GM21528 (cell line): Measurements from ENCODE around the gene SLCO2A1.

ENCODE experiments used
- ATAC-seq: cut with Tn5 transposase; IDR thresholded peaks from one replicate; pipeline ENCODE4 v1.9.1; 2021; ENCODE audit warnings: mild to moderate bottlenecking, moderate library complexity; ENCODE audit not compliant: unreplicated experiment, low FRiP score

Gene SLCO2A1

DNA sequence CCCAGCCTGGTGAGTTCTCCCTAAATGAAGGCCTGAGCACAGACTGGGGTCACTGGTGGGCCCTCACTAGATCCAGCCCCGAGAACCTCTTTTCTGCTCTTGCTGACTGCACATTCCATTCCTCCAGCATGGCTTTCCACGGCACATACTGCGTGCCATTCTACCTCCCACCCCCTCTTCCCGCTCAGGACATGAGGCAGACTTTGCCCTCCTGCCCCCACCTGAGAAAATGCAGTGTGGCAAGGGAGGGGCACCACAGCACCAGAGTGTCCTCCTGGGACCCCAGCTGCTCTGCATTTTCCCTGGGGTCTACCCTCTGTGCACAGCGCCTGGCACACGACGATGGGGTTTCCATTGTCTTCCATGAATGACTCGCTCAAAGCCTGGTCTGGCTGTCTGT is 6.1 kb upstream of the SLCO2A1 start:
- ATAC-seq, result no peak

DNA sequence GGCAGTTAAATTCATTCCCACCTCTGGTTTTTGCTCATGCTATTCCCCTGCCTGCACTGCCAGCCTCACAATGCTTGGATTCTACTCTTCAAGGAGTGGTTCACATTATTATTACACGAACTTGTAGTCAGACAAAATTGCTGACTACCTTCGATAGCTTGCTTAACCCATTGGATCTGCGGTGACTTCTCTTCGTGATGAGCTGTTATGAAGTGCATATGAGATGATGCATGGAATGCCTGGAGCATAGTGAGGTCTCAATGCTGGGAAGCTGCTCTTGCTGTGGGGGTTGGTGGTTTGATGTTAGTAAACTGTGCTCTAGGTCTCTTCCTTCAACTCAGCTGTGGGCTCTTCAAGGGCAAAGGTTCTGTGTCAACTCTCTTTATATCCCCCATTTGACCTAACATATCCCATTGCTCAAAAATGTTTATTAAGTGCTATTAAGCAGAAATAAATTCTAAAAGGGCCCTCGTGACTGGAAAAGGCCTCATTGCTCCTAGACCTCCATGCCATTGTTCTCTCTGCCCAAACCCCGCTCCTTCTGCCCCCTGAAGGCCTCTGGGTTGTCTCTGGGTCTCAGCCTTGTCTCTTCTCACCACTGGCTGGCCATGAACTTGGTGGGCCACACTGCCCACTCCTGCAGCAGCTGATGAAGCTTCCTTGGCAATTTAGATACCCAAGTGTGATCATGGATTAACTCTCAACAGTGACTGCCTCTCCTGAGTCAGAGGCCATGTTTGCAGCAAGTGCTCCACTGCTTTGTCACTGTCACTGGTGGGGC is 4.5 kb upstream of the SLCO2A1 start:
- ATAC-seq, result no peak

DNA sequence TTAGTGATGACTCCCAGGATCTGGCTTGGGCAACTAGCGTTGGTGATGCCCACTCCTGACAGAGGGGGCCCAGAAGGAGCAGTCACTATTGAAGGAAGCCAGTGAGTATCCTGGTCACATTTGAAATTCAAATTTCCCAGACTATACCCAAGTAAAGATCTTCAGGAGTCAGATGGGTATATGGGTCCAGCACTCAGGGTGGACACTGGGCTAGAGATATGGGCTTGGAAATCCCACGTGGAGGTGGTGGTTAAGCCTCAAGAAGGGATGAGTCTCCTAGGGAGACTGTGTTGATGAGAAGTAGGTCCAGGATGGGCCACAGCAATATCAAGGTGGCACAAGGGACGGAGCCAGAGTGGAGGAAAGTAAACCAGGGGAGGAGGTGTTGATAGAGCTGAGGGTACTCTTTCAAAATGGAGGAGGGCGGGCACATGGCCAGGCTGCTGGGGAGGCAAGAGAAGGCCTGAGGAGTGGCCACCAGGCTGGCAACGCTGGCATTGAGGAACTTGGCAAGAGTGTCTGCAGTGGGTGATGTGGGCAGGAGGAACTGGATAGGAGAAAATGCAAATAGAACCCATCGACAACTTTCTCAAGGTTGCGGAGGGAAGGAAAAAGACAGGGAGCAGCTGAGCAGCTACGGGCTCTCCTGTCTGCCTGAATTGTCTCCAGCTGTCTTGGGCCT is 3.7 kb upstream of the SLCO2A1 start:
- no peak for ATAC-seq

DNA sequence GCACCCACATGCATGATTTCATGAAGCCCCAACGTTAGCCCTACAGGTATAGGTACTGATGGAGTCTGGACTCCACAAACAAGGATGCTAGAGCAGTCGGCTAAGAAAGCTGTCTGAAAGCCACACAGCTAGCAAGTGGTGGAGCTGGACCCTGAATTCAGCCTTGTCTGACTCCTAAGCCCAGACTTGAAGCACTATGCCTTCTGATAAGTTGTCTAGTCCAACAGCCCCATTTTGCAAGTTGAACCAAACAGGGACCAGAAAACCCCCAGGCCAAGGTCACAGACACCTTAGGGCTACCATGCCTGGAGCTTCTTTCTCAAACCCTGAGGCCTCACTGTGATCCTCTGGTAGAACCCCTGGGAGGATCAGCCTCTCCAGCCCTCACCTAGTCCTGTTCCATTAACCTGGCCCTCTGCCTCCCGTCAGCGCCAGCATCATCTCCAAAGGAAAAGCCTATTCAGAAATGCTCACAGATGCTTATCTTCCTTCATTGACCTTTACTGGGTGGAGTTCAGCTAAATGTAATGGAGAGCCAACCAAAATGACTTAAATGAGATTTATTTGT is 1.7 kb upstream of the SLCO2A1 start:
- ATAC-seq, result no peak

DNA sequence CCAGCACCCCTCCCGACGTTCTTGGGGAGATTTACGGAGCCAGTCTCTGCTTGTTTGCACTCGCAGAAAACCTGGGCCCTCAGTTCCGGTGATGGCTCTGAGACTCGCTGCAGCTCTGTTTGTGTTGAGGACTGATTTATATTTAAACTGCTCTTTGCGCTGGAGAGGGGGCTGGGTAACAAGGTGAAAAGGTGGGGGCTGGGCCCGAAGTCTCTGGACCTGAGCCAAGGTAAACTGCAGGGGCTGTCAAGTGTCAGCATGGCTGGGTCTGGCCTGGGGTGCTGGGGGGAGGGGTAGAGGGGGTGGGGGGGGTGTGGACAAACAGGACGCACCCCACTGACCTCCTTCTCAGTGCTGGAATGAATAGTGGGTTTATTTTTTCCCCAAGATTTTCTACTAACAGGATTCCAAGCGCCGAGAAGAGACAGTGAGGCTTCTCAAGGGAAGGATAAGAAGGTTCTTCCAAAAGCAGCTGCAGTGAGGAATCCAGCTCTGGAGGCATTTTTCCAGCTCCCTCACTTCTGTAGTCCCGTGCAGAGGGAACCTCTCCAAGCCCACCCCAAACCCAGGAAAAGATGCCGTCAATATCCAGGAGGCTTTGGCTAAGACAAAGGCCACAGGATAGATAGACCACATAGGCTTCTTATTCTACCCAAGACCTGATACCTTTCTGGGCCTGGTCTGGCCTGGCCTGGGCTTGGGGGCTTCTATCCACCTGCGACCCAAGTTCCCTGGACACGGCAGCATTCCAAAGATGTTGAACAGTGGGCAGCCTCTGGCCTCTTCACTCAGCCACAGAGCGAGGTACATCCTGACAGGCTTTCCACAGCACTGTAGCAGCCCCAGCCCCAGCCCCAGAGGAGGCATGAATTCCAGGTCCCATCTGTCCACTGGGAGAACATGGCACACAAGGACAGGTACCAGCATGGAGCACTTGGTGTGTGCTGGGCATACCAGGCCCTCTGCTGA is 938 bp upstream of the SLCO2A1 start:
- no peak for ATAC-seq

DNA sequence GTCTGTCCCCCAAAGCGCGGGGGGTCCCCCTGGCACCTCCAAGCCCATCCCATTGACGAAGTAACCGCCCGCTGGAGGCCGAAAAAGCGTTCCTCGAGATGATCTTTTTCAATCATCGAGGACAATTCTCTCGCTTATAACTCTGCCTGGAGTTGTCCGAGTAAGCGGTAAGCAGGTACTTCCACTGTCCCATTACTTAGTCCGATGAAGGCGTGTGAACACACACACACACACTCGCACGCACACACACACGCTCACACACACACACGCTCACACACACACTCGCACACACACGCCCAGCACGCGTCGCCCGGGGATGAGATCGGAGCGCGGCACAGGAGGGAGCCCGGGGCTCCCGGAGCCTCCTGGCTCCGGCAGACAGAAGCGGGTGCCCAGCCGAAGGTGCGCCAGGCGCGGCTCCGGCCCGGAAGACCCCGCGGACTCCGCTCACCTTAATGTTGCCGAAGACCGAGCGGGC is 430 bp downstream of the SLCO2A1 start:
- no peak for ATAC-seq

DNA sequence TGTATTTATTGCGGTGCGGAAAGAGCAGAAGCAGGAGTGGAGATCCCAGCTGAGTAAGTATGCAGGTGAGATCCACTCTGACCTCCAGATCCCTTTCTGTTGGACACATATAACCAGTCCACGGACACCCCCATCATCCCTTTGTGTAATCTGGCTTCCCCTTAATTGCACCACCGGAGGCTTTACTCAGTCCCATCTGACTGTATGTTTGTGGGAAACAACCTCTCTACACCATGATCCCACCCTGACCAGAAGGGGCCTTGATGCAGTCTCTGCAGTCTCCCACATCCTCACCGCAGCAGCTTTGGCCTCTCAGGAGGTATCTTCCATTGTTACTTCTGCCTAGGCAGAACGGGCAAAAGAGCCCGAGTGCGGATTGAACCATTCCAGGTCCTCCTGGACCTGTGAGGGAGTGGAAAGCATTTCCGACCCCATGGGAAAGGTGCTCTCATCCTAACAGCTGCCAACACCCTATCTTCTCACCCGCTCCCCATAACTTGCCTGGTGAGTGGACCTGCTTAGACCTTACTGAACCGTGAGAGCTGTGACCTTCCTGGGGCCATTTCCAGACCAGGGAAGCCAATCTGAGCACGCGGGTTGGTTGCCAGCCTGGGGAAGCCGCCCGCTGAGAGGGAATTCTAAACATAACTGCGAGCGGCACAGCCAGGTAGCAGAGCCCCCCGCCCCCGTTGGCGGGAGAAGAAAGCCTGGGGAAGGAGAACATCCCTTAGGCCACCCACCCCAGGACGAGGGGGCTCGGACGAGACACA is 1.1 kb downstream of the SLCO2A1 start:
- no peak for ATAC-seq

DNA sequence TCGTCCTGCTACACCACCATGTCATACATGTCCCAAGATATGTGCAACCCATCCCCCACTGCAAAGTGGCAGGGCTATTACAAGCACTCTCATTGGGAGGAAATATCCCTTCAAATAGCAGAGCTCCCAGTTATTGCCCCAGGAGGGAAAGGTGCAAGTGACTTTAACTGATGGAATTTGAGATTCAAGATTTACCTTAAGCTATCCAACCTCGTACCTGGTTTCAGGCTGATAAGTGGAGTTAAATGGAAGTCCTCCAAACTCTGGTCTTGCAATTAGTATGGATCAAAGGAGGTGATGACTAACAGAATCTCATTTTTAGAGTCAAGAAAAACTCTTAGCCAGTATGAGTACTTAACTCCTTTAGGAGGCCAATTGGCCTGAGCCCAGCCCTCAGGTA is 2.1 kb downstream of the SLCO2A1 start:
- ATAC-seq, result no peak

DNA sequence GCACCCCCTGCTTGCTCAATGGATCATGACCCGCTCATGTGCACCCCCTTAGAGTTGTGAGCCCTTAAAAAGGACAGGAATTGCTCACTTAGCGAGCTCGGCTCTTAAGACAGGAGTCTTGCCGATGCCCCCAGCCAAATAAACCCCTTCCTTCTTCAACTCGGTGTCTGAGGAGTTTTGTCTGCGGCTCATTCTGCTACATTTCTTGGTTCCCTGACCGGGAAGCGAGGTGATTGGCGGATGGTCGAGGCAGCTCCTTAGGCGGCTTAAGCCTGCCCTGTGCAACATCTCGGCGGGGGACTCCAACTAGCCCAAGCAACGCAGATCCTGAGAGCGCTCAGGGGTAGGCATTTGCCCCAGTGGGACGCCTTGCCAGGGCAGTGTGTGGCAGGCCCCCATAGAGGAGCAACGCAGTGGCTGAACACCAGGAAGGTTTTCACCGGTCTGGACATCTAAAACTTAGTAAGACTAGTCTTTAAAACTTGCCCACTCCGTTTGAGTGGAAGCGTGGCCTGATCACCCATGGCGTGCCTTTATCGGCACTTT is 9.5 kb downstream of the SLCO2A1 start:
- ATAC-seq, result no peak

DNA sequence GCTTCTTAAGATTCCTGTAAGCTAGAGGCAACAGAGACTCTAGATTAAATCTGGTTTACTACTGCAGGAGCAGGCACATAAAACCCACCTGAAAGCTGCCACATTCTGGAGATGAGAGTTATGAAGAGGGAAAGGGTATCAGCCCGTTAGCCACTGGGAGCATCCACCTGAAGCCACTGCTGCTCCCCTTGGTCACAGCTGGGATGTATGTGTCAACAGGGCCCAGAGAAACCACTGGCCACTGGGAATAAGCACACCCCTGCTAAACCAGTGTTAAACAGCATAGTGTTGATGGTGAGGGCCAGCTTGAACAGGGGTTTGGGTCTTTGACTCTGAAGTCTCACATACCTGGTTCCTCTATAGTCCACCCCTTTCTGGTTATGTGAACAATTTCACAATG is 10.9 kb downstream of the SLCO2A1 start:
- ATAC-seq, result no peak

DNA sequence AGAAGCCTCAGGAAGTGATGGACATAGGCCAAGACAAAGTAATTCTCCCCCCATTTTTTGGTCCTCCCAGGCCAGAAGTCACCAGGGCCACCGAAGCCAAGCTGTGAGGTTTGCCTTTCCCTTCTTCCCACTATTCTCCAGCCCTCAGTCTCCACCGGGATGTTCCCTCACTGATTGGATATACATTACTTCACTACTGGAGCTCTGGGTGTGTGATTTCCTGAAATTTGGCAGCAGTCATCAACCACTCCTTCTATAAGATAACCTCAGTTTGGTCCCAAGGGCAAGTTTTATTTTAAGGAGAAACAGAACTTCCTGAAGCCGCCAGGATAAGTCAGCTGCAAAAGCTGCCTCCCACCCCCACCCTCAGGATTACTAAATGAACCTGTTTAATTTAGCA is 11.3 kb downstream of the SLCO2A1 start:
- no peak for ATAC-seq

DNA sequence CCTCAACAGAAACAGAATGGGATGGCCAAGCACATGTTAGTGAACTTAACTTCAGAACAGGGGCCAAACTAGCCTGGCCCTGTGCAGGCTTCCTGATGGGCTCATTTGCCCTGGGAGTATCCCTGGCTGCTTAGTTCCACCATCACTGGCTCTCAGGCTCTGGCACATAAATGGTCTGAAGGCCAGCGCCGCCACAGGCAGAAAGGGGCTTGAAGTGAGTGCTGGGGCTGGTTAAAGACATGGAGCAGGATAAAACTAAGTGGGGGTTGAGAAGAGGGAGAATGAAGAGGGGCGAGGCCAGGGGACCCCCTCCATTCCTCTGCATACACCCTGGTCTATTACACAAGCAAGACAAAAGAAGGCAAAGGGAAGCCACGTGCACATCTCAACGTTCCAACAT is 12.2 kb downstream of the SLCO2A1 start:
- no peak for ATAC-seq

DNA sequence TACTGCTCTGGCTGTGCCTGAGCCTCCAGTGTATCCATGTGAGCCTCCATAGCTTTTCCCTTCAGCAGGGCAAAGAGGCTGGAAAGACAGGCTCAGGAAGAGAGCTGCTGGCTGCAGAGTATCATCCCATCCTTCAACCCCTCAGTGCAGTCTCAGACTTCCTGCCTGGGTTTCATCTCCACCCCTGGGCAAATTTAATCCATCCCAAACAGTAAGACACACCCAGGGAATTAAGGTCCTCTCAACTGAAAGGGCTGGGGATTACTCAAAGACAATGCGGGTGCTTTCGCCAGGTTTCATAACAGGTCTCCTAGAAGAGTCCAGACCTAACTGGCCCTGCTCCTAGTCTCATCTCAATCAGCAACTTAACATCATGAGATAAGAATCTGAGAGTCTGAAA is 15.5 kb downstream of the SLCO2A1 start:
- no peak for ATAC-seq

DNA sequence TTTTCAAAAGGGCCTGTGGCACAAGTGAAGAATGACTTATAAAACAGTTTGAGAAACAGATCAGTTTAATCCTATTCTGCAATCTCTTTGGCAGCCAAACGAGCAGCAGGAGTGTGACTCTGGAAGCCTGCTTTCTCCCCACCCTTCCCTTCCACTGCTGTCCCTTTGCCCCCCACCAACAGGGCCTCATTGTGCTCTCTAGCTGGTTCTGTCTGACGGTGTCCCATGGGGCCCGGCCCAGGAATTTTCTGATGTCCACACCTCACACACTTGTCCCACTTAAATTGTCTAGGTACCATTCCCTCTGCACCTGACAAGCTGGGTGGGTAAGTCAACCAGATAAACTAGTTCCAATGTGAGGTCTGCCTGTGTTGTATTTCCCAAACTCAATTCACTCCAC is 16.4 kb downstream of the SLCO2A1 start:
- ATAC-seq, result no peak

DNA sequence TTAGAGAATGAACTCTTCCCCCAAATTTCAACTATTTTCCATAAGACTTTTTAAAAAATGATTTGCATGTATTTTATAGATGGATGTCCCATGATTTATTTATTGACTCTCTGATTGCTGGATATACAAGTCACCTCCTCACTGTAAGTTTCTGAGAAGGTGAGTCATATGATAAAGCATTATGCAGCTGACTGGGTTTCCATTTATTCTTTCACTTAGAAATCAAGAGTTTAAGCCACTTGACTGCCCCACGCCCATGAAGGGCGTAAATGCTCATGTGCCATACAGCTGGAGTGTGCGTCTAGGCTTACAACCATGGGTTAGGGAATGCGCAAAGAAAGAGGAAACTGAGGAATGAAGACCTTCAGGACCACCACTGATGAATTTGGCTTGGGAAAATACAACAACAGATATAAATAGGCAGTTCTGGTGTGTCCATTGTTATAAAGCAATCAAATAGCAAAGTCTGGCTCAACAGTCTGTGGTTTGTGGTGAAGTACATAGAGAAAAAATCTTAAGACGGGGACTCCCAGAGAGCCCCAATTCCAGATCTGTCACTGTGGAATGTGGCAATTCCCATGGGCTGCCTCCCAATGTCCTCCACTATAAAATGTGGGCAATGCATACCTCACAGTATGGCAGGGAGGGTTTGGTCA is 20.3 kb downstream of the SLCO2A1 start:
- ATAC-seq, result no peak

DNA sequence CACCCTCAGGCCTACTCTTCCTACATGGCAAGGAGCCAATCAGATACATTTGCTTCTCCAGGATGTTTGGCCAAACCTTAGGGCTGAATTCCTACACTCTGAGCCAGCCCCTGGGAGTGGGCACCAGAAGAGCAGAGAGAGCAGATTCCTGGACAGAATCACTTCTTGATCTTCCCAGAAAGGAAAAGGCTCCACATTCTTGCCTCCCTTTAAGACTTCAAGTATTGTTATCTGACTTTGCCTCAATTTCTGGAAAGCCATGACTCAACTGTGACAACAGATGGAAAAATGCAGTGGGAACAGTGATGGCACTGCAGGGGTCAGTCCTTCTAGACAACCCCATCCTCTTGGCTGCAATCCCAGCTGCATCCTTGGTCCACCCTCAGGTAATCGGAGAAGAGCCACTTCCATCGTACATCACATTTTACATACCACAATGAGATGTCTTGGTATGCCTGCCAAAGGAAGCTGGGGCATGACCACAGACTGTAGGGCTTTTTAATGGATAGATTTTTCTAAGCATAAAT is 21.0 kb downstream of the SLCO2A1 start:
- no peak for ATAC-seq

DNA sequence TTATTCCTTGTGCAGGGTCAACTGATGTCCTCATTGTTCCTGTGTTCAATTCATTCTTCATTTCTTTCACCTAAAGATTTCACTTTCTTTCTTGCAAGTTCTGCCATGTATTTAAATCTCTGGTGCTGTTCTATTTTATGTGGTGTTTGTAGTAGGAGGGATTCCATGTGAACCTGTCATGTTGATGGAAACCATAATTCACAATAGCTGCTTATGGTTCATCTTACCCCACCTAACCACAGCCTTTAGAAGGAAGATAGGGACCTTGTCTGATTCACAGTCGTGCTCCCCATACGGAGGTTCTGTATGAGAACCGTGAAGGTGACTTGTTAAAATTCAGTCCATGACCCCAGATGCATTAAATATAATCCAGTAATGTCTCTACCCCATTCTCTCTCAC is 21.9 kb downstream of the SLCO2A1 start:
- no peak for ATAC-seq

DNA sequence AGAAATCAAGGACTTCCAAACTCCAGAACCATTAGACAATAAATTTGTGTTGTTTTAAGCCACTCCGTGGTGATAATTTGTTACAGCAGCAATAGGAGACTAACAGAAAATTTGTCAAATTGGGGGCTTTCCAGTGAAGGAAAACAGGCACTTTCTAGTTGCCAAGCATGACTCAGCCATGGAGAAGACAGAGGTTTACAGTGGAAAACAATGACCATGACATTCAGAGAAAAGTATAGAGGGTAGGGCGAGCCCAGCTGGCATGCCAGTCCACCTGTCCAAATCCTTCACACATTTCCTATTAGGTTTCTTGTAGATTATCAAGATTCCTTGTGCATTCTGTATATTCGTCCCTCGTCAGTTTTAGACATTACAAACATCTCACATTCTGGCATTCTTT is 24.9 kb downstream of the SLCO2A1 start:
- no peak for ATAC-seq

DNA sequence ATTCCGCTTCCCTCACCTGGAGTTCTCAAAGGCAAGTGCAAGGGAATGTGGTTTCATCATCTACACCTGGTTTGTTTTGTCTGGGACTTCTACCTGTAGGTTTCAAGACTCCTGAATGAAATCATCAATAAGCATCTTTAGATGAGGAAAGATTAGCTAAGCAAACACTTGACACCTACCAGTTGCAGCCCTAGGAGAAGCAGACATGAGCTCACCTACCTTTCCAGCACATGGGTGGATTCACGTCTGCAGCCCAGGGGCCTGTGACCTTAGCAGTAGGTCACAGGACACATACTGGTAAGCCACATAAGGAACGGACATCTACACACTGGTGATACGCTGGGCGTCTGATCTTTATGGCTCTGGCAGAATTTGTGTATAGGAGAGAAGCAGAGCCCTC is 26.7 kb downstream of the SLCO2A1 start:
- no peak for ATAC-seq
